Astrocyte of the cerebellum (primary cell): ENCODE results near the gene FAM174A.

ENCODE experiments used
- DNase-seq: peaks from one replicate; pipeline ENCODE4 v3.0.0-alpha.2; 2011; ENCODE audit warnings: low read depth
- H3K4me3 ChIP-seq: 2 replicates; pipeline ENCODE4 v1.5.1; 2011; ENCODE audit warnings: mild to moderate bottlenecking, low read depth, low read length, moderate library complexity
- CTCF ChIP-seq: IDR thresholded peaks from 2 replicates; pipeline ENCODE4 v1.5.1; 2012; ENCODE audit warnings: low read length, low read depth, moderate library complexity, mild to moderate bottlenecking; ENCODE audit errors: missing control alignments
- in situ Hi-C: cut with HindIII; loops from 2 replicates; pipeline ENCODE4 v1.10.0; 2017; ENCODE audit warnings: low sequenced_read_pairs

The FAM174A gene

DNA sequence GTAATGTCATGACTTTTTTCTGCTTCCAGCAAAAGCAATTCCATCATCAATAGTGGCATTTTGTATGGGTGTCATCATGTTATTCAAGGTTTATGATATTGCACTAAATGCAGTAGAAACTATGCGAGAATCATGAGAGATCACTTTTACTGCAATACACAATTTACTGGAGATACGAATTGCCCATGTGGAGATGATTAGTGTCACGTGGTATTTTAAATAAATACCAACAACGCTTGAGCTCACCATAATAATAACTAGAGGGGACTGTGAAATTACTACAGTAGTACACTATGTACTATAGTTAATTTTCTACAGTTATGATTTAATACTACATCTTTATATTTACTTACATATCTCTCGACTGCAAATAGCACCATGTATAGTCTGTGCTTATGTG lies 49.7 kb downstream of the FAM174A start:
- no peak for TF ChIP-seq CTCF
- no peak for DNase-seq
- in situ Hi-C loops: no loop called here
- H3K4me3 ChIP-seq: no peak overlapping the region

DNA sequence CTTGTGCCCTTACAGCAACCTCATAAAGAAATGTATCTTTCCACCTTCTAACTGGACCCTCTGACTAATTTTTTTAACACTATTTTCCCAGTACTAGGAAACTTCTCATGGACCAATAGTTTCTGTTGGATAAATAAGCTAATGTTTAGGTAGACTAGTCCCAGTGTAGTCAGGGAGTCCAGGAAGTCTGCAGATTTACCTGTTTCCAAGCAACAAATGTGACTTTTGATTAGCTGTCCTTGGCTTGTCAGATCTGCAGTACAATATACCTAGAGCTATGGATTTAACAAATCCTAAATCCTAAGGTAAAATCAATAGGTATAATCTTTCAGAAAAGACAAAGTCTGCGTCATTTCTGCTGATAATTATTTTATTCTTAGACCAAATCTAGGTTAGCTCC lies 55.7 kb downstream of the FAM174A start:
- in situ Hi-C loops: no loop called here
- no peak for DNase-seq
- no peak overlapping the region for H3K4me3 ChIP-seq
- TF ChIP-seq CTCF: no peak

DNA sequence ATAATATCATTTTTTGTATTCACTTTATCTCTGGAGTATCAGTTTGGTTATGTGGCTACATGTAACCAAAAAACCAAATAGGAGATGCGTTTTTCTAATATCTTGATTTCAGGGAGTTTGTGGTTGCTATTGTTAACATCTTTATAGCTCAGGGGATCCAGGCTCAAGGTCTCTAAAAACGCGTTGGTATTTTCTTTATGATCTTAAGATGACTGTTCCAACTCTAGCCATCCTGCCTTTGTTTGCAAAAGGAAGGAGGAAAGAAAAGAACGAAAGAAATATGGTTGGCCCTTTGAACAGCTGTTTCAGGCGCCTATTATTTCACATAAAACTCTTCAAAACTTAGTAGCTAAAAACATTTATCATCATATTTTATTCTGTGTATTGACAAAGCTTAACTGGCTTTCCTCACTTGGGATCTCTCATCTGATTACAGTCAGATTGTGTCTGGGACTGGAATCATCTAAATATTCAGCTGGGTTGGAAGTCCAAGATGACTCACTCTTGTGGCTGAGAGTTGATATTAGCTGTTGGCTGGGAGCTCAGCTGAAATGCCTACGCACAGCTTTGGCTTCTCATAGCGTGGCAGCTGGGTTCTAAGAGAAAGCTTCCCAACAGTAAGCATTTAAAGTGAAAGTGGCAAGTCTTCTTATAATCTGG lies 60.1 kb downstream of the FAM174A start:
- TF ChIP-seq CTCF: no peak
- H3K4me3 ChIP-seq: peak overlapping the region; percentile 4
- in situ Hi-C loops: no loop called here
- peak; percentile 94 for DNase-seq

- TF ChIP-seq CTCF: no peak
- no peak for DNase-seq
- in situ Hi-C loops: no loop called here
- no peak overlapping the region for H3K4me3 ChIP-seq
These were observed 60.6 kb downstream of the FAM174A start for GRCh38 chr5:100595812-100596173.

DNA sequence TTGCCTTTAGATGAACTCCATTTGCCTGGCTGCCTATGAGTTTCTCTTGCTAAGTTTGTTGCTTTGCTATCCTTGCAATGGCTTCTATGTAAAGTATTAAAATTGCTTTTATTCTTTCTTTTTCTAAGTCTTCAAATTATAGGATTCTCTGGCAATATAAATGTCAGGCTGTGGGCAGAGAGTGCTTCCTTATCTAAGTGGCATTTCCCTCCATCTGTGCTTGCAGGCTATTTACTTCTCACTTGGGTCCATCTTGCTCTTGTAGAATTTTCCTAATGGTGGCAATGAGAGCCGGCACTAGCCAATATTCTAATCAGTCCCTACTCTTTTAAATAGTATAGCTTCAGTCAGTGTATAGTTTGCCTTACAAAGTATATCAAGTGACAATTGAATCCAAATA lies 63.3 kb downstream of the FAM174A start:
- no peak for TF ChIP-seq CTCF
- DNase-seq: no peak
- no peak overlapping the region for H3K4me3 ChIP-seq
- in situ Hi-C loops: no loop called here

GRCh38 chr5:100600298-100600994 lies 65.3 kb downstream of the FAM174A start:
- no peak for DNase-seq
- TF ChIP-seq CTCF: no peak
- in situ Hi-C loops: no loop called here
- H3K4me3 ChIP-seq: no peak overlapping the region
